BLaER1 (cell line): Measurements from ENCODE around the gene PLCB3.

Experiments
- H3K27ac ChIP-seq: shearing (Covaris generic); formaldehyde crosslinking; 2 replicates; pipeline ENCODE4 v1.8.1; 2022
- H3K27me3 ChIP-seq: shearing (Covaris generic); formaldehyde crosslinking; 2 replicates; pipeline ENCODE4 v1.8.1; 2022
- H3K36me3 ChIP-seq: shearing (Covaris generic); formaldehyde crosslinking; 2 replicates; pipeline ENCODE4 v1.8.1; 2022
- H3K4me1 ChIP-seq: shearing (Covaris generic); formaldehyde crosslinking; 2 replicates; pipeline ENCODE4 v1.8.1; 2022
- H3K4me2 ChIP-seq: shearing (Covaris generic); formaldehyde crosslinking; 2 replicates; pipeline ENCODE4 v1.8.1; 2022
- H3K4me3 ChIP-seq: shearing (Covaris generic); formaldehyde crosslinking; 2 replicates; pipeline ENCODE4 v1.8.1; 2022
- H3K9ac ChIP-seq: shearing (Covaris generic); formaldehyde crosslinking; 2 replicates; pipeline ENCODE4 v1.8.1; 2022
- H3K9me3 ChIP-seq: shearing (Covaris generic); formaldehyde crosslinking; 2 replicates; pipeline ENCODE4 v1.8.1; 2022
- H4K20me1 ChIP-seq: shearing (Covaris generic); formaldehyde crosslinking; 2 replicates; pipeline ENCODE4 v1.8.1; 2022
- Cebpa-rat ChIP-seq: shearing (Covaris generic); IDR thresholded peaks from 2 replicates; pipeline ENCODE4 v1.8.1; 2022

Gene PLCB3

DNA sequence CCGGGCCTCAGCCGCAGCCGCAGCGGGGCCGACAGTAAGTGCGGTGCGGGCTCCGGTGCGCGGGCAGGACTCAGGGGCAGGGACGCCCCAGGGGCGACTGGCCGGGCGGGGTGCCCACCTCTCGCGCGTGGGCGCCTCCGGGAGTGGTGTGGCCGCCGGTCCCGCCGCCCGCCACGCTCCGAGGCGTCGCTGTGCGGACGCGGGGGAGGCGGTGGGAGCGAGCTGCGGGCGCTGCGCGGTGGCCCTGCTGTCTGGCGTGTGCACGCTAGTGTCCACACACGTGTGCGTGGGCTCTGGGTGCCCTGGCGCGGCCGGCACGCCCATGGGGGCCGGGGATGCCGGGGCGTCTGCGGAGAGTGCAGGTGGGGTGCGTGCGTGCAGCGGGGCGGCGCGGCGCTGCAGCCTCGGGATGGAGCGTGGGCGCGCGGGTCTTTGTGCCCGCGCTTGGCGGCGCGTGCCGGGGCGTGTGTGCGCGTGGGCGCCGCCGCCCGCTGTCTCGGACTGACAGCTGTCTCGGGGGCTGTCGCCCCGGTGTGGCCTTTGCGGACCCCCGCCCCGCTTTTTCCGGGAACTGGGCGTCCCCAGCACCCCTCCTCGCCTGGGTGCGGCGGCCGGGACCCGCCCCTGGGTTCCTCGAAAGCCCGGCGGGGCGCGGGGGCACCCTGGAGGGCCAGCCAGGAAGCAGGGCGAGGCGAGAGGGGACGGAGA is 40.6 kb downstream of the PLCB3 start:
- Histone ChIP-seq H3K36me3 (peaks cover 6% of the 10 kb centered on the region; the same call in 1 of the 2 replicates), H3K4me3 (peak overlapping the region; percentile 49), H4K20me1 (peaks cover 49% of the 10 kb centered on the region), H3K4me1 (peaks cover 18% of the 10 kb centered on the region), H3K4me2 (peak overlapping the region; percentile 61), H3K27me3 (peaks cover 78% of the 10 kb centered on the region), H3K27ac (no peak overlapping the region), H3K9ac (no peak overlapping the region), H3K9me3 (no peaks in the 10 kb centered on the region)
- TF ChIP-seq Cebpa-rat = no peak

DNA sequence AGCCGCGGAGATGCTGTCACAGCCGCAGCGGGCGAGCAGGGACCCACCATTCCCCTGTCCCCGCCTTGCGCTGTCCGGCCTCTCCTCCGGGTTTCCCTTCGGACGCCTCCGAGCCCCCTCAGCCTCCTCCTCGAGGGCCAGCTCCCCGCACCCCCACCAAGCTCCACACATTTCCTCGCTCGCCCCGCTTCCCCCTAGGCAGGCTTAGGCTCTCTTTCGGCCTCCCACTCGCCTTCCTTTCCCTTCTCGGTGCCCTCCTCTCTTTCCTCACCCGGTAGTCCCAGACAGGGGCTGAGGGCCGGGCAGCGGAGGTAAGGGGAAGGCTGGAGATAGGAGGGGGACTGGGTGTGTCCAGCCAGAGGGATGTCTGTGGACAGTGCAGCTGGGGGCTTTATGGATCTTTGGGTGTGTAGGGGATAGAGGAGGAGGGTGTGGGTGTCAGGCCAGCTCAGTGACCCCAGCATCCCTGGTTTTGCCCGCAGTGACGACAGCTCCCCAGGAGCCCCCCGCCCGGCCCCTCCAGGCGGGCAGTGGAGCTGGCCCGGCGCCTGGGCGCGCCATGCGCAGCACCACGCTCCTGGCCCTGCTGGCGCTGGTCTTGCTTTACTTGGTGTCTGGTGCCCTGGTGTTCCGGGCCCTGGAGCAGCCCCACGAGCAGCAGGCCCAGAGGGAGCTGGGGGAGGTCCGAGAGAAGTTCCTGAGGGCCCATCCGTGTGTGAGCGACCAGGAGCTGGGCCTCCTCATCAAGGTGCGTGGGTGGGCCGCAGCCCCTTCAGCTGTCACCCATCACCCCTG is 41.3 kb downstream of the PLCB3 start:
- Histone ChIP-seq H3K9ac (no peak overlapping the region), H3K9me3 (no peaks in the 10 kb centered on the region), H3K27ac (no peak overlapping the region), H3K4me2 (peak overlapping the region; percentile 61), H4K20me1 (peaks cover 57% of the 10 kb centered on the region), H3K36me3 (peaks cover 6% of the 10 kb centered on the region; the same call in 1 of the 2 replicates), H3K4me3 (peak overlapping the region; percentile 49), H3K27me3 (peaks cover 86% of the 10 kb centered on the region), H3K4me1 (peaks cover 14% of the 10 kb centered on the region)
- TF ChIP-seq Cebpa-rat = no peak

DNA sequence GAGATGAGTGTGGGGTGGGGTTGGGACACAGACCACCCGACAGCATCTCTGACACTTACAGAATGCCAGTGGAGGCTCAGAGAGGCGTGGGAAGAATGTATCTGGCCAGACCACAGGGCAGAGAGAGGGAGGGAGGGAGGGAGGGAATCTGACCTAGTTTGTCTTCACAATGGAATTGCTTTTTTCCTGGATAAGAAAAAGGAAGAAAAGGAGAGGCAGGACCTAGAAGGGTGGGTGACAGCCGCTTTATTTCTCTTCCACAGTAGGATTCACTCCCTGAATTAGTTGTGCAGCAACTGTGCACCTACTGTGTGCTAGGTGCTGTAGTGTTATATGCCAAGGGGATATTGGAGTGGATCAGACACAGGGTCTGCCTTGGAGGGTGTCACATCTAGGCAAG is 43.4 kb downstream of the PLCB3 start:
- Histone ChIP-seq H3K9me3 (no peaks in the 10 kb centered on the region), H3K4me1 (peaks cover 22% of the 10 kb centered on the region), H3K9ac (no peak overlapping the region), H3K36me3 (no peaks in the 10 kb centered on the region), H3K27me3 (peaks cover 100% of the 10 kb centered on the region), H3K4me3 (no peak overlapping the region), H4K20me1 (peaks cover 77% of the 10 kb centered on the region), H3K27ac (no peak overlapping the region), H3K4me2 (no peak overlapping the region)
- TF ChIP-seq Cebpa-rat = no peak

DNA sequence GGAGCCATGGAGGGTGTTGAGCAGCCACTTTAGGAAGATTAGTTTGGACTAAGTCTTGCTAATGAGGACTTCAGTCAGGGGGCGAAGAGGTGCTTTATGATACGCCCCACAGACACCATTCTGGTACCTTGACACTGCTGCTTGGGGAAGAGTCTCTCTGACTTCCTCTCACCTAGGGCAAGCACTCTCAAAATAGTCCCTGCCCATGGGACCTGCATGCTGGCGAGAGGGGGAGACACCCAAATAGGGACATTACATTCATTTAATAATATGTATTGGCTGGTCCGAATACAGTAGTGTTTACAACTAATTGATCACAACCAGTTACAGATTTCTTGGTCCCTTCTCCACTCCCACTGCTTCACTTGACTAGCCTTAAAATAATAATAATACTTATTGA is 44.4 kb downstream of the PLCB3 start:
- Histone ChIP-seq H3K9me3 (no peaks in the 10 kb centered on the region), H3K27me3 (peaks cover 100% of the 10 kb centered on the region), H4K20me1 (peaks cover 80% of the 10 kb centered on the region), H3K36me3 (no peaks in the 10 kb centered on the region), H3K9ac (no peak overlapping the region), H3K4me2 (no peak overlapping the region), H3K4me3 (no peak overlapping the region), H3K27ac (no peak overlapping the region), H3K4me1 (peaks cover 32% of the 10 kb centered on the region)
- no peak for TF ChIP-seq Cebpa-rat

DNA sequence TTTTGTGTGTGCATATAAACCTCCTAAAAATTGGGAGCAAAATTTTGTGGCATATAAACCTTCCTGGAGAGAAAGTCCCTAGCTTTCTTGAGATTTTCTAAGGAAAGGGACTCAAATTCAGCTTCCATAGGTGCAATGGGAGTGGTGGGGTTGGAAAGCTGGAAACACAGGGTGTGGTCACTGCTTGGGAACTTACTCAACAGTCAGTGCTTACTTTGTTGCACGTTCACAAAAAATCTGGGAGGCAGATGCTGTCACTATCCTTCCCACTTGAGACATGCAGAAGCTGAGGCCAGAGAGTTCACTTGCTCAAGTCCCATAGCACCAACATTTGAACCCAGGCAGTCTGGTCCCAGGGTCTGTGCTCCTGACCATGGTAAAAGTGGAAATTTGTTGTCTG is 44.9 kb downstream of the PLCB3 start:
- H3K4me3 ChIP-seq = no peak overlapping the region
- H3K27me3 ChIP-seq = peaks cover 100% of the 10 kb centered on the region
- H4K20me1 ChIP-seq = peaks cover 76% of the 10 kb centered on the region
- no peak overlapping the region for H3K27ac ChIP-seq
- no peak overlapping the region for H3K4me2 ChIP-seq
- no peaks in the 10 kb centered on the region for H3K36me3 ChIP-seq
- peaks cover 36% of the 10 kb centered on the region for H3K4me1 ChIP-seq
- H3K9ac ChIP-seq = no peak overlapping the region
- H3K9me3 ChIP-seq = no peaks in the 10 kb centered on the region
- no peak for TF ChIP-seq Cebpa-rat

DNA sequence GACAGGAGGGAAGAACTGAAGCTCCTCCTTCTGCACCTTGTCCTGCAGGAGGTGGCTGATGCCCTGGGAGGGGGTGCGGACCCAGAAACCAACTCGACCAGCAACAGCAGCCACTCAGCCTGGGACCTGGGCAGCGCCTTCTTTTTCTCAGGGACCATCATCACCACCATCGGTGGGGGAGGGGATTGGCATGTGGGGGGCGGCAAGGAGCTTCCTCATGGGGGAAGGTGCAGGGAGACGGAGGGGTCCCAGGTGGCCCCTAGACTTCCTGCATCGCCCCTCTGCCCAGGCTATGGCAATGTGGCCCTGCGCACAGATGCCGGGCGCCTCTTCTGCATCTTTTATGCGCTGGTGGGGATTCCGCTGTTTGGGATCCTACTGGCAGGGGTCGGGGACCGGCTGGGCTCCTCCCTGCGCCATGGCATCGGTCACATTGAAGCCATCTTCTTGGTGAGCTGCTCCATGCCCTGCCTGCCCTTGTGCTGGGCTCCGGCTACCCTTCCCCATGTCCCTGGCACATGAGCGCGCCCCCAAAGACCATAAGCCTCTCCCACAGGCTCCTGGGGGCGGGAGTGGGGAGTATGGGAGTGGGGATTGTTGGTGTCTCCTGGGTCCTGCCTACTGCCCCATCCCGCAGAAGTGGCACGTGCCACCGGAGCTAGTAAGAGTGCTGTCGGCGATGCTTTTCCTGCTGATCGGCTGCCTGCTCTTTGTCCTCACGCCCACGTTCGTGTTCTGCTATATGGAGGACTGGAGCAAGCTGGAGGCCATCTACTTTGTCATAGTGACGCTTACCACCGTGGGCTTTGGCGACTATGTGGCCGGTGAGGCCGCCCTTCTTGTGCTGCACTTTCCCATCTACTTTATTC is 45.7 kb downstream of the PLCB3 start:
- Histone ChIP-seq H3K36me3 (no peaks in the 10 kb centered on the region), H3K4me1 (peaks cover 30% of the 10 kb centered on the region), H3K27ac (no peak overlapping the region), H3K9ac (no peak overlapping the region), H3K27me3 (peaks cover 100% of the 10 kb centered on the region), H3K9me3 (no peaks in the 10 kb centered on the region), H3K4me2 (no peak overlapping the region), H4K20me1 (peaks cover 68% of the 10 kb centered on the region), H3K4me3 (no peak overlapping the region)
- no peak for TF ChIP-seq Cebpa-rat

GRCh38 chr11:64297699-64298358 is 46.5 kb downstream of the PLCB3 start:
- Histone ChIP-seq H3K4me2 (no peak overlapping the region), H3K4me1 (peaks cover 25% of the 10 kb centered on the region), H3K27ac (no peak overlapping the region), H3K36me3 (no peaks in the 10 kb centered on the region), H3K27me3 (peaks cover 92% of the 10 kb centered on the region), H4K20me1 (peaks cover 60% of the 10 kb centered on the region), H3K9ac (no peak overlapping the region), H3K4me3 (no peak overlapping the region), H3K9me3 (no peaks in the 10 kb centered on the region)
- TF ChIP-seq Cebpa-rat = no peak

DNA sequence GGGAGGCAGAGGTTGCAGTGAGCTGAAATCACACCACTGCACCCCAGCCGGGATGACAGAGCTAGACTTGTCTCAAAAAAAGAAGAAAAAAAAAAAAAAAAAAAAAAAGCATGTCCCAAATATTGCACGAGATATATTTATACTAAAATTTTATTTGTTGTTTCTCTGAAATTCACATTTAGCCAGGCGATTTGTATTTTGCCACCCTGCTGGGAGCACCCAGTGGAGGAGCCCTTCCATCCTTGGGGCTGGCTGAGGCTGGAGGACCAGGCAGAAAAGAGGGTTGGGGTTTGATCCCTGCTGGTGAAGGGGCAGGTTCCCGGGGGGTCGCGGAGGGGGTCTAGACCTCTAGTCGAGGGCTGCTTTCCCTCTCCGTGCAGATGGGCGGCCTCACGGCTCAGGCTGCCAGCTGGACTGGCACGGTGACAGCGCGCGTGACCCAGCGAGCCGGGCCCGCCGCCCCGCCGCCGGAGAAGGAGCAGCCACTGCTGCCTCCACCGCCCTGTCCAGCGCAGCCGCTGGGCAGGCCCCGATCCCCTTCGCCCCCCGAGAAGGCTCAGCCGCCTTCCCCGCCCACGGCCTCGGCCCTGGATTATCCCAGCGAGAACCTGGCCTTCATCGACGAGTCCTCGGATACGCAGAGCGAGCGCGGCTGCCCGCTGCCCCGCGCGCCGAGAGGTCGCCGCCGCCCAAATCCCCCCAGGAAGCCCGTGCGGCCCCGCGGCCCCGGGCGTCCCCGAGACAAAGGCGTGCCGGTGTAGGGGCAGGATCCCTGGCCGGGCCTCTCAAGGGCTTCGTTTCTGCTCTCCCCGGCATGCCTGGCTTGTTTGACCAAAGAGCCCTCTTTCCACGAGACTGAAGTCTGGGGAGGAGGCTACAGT is 47.9 kb downstream of the PLCB3 start:
- H3K9me3 ChIP-seq = no peaks in the 10 kb centered on the region
- H3K4me3 ChIP-seq = peak overlapping the region; percentile 59
- H3K9ac ChIP-seq = no peak overlapping the region

More for the DNA sequence above, 47.9 kb downstream of the PLCB3 start:
- TF ChIP-seq Cebpa-rat = no peak
- Histone ChIP-seq H3K27ac (no peak overlapping the region), H4K20me1 (peaks cover 53% of the 10 kb centered on the region), H3K36me3 (no peaks in the 10 kb centered on the region), H3K4me1 (peaks cover 31% of the 10 kb centered on the region), H3K4me2 (peak overlapping the region; percentile 94), H3K27me3 (peaks cover 79% of the 10 kb centered on the region)
